K562 (cell line): Measurements from ENCODE around the gene OBSCN. TPM values are rescaled to one million over a fixed set of nuclear protein-coding genes. Genes with fewer than 3 reads are reported as not detected.
A peak's percentile ranks its signal among the peaks of the same experiment; 100 is the strongest.

Source experiments
- ATAC-seq: fragments of 200-7000 bp; cut with Tn5 transposase; 3 replicates; pipeline ENCODE4 v1.9.1; 2020; ENCODE audit warnings: moderate library complexity
- BruUV-seq: library from RNA; stranded (reverse); fragments of 400-500 nt; replicated peaks from 2 replicates; lab custom pipeline; 2021; lab: Mats Ljungman, UMichigan
- CTCF ChIA-PET: fragments of 300-600 bp; formaldehyde crosslinking; extraction: SDS; loops from one replicate; lab custom pipeline; 2021; ENCODE audit warnings: low intra/inter-chr PET ratio; lab: Yijun Ruan, JAX
- POLR2A ChIA-PET: fragments of 300-600, 350-650 bp; sonication (Branson Sonifier 250); formaldehyde crosslinking; extraction: SDS; loops from one replicate; lab custom pipeline; 2021; ENCODE audit warnings: antibody characterized with exemption, inconsistent platforms; lab: Yijun Ruan, JAX
- DNase-seq, 4 experiments: peaks; one replicate each; pipeline versions ENCODE4 v3.0.0 to v3.0.0-alpha.2; 2011 to 2018; ENCODE audit warnings: low spot score in 3 of 4, mixed read lengths in 3 of 4; ENCODE audit errors: extremely low read depth in 1 of 4
- FAIRE-seq: peaks from 2 replicates; lab custom pipeline; 2011; peaks lifted over from hg19 to GRCh38; lab: Jason Lieb, UNC
- H2AFZ ChIP-seq: 2 replicates; pipeline ENCODE4 v1.6.0; 2011; ENCODE audit warnings: low read depth, low read length, control low read depth, inconsistent platforms
- H3K27ac ChIP-seq: fragments of 200-600 bp; 3 replicates; pipeline ENCODE4 v1.8.0; 2011; ENCODE audit warnings: low read depth, mild to moderate bottlenecking, control low read depth, inconsistent platforms, low read length, moderate library complexity, mixed read lengths; ENCODE audit errors: extremely low read depth
- H3K27me3 ChIP-seq, 2 experiments: fragments of 300-600 bp in 1 of 2; 2 replicates in 1 of 2; 3 replicates in 1 of 2; pipeline versions ENCODE4 v1.6.0 to v1.8.0; 2011; ENCODE audit warnings: inconsistent platforms in 2 of 2, low read length in 2 of 2, mild to moderate bottlenecking in 1 of 2, mixed read lengths in 1 of 2, moderate library complexity in 1 of 2; ENCODE audit not compliant: control insufficient read depth in 2 of 2, insufficient read depth in 2 of 2
- H3K36me3 ChIP-seq: fragments of 300-600 bp; 3 replicates; pipeline ENCODE4 v1.8.0; 2011; ENCODE audit warnings: mild to moderate bottlenecking, low read length, inconsistent platforms; ENCODE audit not compliant: control insufficient read depth, insufficient read depth
- H3K4me1 ChIP-seq, 2 experiments: fragments of 200-600 bp in 1 of 2; replicated peaks in 1 of 2; 2 replicates in 1 of 2; 3 replicates in 1 of 2; pipeline versions ENCODE4 v1.5.1 to v1.8.0; 2011; ENCODE audit warnings: inconsistent platforms in 2 of 2, low read length in 2 of 2, mild to moderate bottlenecking in 1 of 2, mixed read lengths in 1 of 2, moderate library complexity in 1 of 2; ENCODE audit not compliant: control insufficient read depth in 2 of 2, insufficient read depth in 2 of 2
- H3K4me2 ChIP-seq: 2 replicates; pipeline ENCODE4 v1.6.1; 2011; ENCODE audit warnings: low read length, control low read depth, inconsistent platforms, mixed read lengths; ENCODE audit not compliant: insufficient read depth
- H3K4me3 ChIP-seq: fragments of 200-600 bp; sonication (generic), shearing (Covaris generic); 2 replicates; pipeline ENCODE4 v1.5.1; 2016; ENCODE audit warnings: control low read depth, inconsistent platforms
- H3K79me2 ChIP-seq: fragments of 200-600 bp; 3 replicates; pipeline ENCODE4 v1.8.0; 2011; ENCODE audit warnings: low read length, inconsistent platforms; ENCODE audit not compliant: control insufficient read depth, insufficient read depth
- H3K9ac ChIP-seq, 2 experiments: 2 replicates each; pipeline versions ENCODE4 v1.6.0 to v1.6.1; 2011; ENCODE audit warnings: low read depth in 2 of 2, low read length in 2 of 2, control low read depth in 1 of 2, inconsistent platforms in 1 of 2, mild to moderate bottlenecking in 1 of 2, mixed read lengths in 1 of 2; ENCODE audit not compliant: insufficient read depth in 1 of 2
- H3K9me1 ChIP-seq: one replicate; pipeline ENCODE4 v1.6.0; 2011; ENCODE audit warnings: inconsistent platforms, mild to moderate bottlenecking, low read length, moderate library complexity; ENCODE audit not compliant: control insufficient read depth, insufficient read depth
- H3K9me3 ChIP-seq: replicated peaks from 2 replicates; pipeline ENCODE4 v1.5.1; 2011; ENCODE audit warnings: low read depth, low read length, inconsistent platforms; ENCODE audit not compliant: control insufficient read depth, insufficient read depth
- H4K20me1 ChIP-seq: replicated peaks from 2 replicates; pipeline ENCODE4 v1.6.1; 2011; ENCODE audit warnings: low read length, inconsistent platforms, mixed read lengths; ENCODE audit not compliant: control insufficient read depth, insufficient read depth
- MCM7 ChIP-seq, 2 experiments: fragments of 450-650 bp; IDR thresholded peaks; 2 replicates each; pipeline ENCODE4 v1.6.1; 2016 to 2018
- NFIC ChIP-seq: fragments of 450-650 bp; IDR thresholded peaks from 2 replicates; pipeline ENCODE4 v1.6.1; 2017; ENCODE audit warnings: mild to moderate bottlenecking, inconsistent platforms
- POLR2H ChIP-seq: IDR thresholded peaks from 2 replicates; pipeline ENCODE4 v1.6.1; 2016; ENCODE audit warnings: missing genetic modification characterization, low read depth, mild to moderate bottlenecking, control low read depth, missing compliant biosample characterization, moderate library complexity
- SMAD3 ChIP-seq: fragments of 450-650 bp; formaldehyde crosslinking; conservative IDR thresholded peaks from 2 replicates; pipeline ENCODE4 v1.4.0; 2020; ENCODE audit warnings: mild to moderate bottlenecking
- ZBTB17 ChIP-seq: fragments of 450-650 bp; formaldehyde crosslinking; IDR thresholded peaks from 2 replicates; pipeline ENCODE4 v1.4.0; 2020; ENCODE audit warnings: mild to moderate bottlenecking
- ZNF3 ChIP-seq: fragments of 250-450 bp; sonication (Bioruptor Pico); IDR thresholded peaks from 2 replicates; pipeline ENCODE4 v1.5.0; 2021; ENCODE audit warnings: mild to moderate bottlenecking, moderate library complexity
- ZNF589 ChIP-seq: fragments of 200-800 bp; sonication (Bioruptor generic); IDR thresholded peaks from 2 replicates; pipeline ENCODE4 v1.6.1; 2016; ENCODE audit warnings: low read depth, missing genetic modification characterization, missing compliant biosample characterization
- WGBS: fragments of 100-300 bp; shearing (Covaris generic); methylation state at CpG from one replicate; pipeline ENCODE4 v1.1.6; 2016; ENCODE audit warnings: low coverage, mixed read lengths; ENCODE audit not compliant: insufficient coverage; ENCODE audit errors: missing lambda C conversion rate; 5-methylcytosine and 5-hydroxymethylcytosine counted together
- in situ Hi-C: fragments of 300-500 bp; cut with MboI; formaldehyde crosslinking; loops from 4 replicates; pipeline ENCODE4 v1.15.0; 2018; ENCODE audit warnings: inconsistent platforms, mixed read lengths
- intact Hi-C: fragments of 100-400 bp; cut with micrococcal nuclease; formaldehyde crosslinking; loops from 2 replicates; pipeline ENCODE4 v1.14.2; 2022
- polyA plus RNA-seq, 8 experiments: library from polyadenylated mRNA; depleted of rRNA in 4 of 8; stranded (reverse) in 5 of 8; unstranded in 3 of 8; fragments of >200 nt; fragmentation: Nextera tagmentation in 2 of 8; fragmentation: Illumina TruSeq in 1 of 8; extraction: Ambion mirVana in 2 of 8; extraction: Trizol in 1 of 8; gene quantifications; 2 replicates each; pipeline versions ENCODE4 v1.2.1 to v1.2.3, GENCODE V29; 2011 to 2014; ENCODE audit warnings: inconsistent platforms in 1 of 8, missing spikeins in 1 of 8
- total RNA-seq, 7 experiments: library from RNA; depleted of rRNA in 6 of 7; stranded (reverse); fragments of >200 nt in 6 of 7; fragmentation: Illumina TruSeq in 2 of 7; extraction: Trizol in 2 of 7; gene quantifications; 2 replicates each; pipeline versions ENCODE4 v1.2.1 to v1.2.3, GENCODE V29; 2011 to 2021; ENCODE audit warnings: low replicate concordance in 1 of 7
- TF ChIP-seq, protein P1 (sequence below): sonication (generic); formaldehyde crosslinking; IDR thresholded peaks from 2 replicates; pipeline ENCODE4 v1.8.1; 2023; ENCODE audit warnings: mild to moderate bottlenecking, missing genetic modification reagents
- TF ChIP-seq, protein P2 (sequence below): fragments of 250-450 bp; sonication (Bioruptor Pico); IDR thresholded peaks from 2 replicates; pipeline ENCODE4 v1.4.0; 2020; ENCODE audit warnings: mild to moderate bottlenecking, moderate library complexity
- TF ChIP-seq, protein P3 (sequence below): fragments of 250-450 bp; sonication (Bioruptor Pico); IDR thresholded peaks from 2 replicates; pipeline ENCODE4 v1.4.0; 2020
- TF ChIP-seq, protein P4 (sequence below): sonication (generic); formaldehyde crosslinking; IDR thresholded peaks from 2 replicates; pipeline ENCODE4 v1.9.0; 2022; ENCODE audit warnings: mild to moderate bottlenecking, missing genetic modification reagents

OBSCN gene
- total and polyA plus RNA-seq, 9 of the 15 experiments (the other 6 are each of a cell fraction or from before 2014, with no cell fraction given): 0.18 to 19.7 (median 3.6) TPM

DNA sequence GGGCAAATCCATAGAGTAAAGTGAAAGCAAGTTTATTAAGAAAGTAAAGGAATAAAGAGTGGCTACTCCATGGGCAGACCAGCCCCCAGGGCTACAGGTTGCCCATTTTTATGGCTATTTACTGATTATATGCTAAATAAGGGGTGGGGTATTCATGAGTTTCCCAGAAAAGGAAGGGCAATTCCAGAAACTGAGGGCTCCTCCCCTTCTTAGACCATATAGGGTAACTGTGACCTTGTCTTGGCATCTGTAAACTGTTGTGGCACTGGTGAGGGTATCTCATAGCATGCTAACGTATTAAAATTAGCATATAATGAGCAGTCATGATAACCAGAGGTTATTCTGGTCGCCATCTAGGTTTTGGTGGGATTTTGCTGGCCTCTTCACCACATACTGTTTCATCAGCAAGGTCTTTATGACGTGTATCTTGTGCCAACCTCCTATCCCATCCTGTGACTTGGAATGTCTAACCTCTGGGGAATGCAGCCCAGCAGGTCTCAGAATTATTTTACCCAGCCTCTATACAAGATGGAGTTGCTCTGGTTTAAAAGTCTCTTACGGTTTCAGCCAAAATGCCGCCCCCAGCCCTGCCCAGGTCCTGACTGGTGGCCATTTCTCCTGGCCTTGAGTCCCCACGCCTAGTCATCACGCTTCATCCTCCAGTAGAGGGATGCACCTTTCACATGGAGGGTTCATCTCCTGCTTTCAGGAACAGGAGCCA, 209.8 kb downstream of the OBSCN start:
- no peak overlapping the region for H3K4me3 ChIP-seq
- H3K4me2 ChIP-seq: no peak overlapping the region
- TF ChIP-seq NFIC: no peak
- TF ChIP-seq, protein P1, sequence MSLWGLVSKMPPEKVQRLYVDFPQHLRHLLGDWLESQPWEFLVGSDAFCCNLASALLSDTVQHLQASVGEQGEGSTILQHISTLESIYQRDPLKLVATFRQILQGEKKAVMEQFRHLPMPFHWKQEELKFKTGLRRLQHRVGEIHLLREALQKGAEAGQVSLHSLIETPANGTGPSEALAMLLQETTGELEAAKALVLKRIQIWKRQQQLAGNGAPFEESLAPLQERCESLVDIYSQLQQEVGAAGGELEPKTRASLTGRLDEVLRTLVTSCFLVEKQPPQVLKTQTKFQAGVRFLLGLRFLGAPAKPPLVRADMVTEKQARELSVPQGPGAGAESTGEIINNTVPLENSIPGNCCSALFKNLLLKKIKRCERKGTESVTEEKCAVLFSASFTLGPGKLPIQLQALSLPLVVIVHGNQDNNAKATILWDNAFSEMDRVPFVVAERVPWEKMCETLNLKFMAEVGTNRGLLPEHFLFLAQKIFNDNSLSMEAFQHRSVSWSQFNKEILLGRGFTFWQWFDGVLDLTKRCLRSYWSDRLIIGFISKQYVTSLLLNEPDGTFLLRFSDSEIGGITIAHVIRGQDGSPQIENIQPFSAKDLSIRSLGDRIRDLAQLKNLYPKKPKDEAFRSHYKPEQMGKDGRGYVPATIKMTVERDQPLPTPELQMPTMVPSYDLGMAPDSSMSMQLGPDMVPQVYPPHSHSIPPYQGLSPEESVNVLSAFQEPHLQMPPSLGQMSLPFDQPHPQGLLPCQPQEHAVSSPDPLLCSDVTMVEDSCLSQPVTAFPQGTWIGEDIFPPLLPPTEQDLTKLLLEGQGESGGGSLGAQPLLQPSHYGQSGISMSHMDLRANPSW (CRISPR knock-in tag): no peak
- TF ChIP-seq, protein P2, sequence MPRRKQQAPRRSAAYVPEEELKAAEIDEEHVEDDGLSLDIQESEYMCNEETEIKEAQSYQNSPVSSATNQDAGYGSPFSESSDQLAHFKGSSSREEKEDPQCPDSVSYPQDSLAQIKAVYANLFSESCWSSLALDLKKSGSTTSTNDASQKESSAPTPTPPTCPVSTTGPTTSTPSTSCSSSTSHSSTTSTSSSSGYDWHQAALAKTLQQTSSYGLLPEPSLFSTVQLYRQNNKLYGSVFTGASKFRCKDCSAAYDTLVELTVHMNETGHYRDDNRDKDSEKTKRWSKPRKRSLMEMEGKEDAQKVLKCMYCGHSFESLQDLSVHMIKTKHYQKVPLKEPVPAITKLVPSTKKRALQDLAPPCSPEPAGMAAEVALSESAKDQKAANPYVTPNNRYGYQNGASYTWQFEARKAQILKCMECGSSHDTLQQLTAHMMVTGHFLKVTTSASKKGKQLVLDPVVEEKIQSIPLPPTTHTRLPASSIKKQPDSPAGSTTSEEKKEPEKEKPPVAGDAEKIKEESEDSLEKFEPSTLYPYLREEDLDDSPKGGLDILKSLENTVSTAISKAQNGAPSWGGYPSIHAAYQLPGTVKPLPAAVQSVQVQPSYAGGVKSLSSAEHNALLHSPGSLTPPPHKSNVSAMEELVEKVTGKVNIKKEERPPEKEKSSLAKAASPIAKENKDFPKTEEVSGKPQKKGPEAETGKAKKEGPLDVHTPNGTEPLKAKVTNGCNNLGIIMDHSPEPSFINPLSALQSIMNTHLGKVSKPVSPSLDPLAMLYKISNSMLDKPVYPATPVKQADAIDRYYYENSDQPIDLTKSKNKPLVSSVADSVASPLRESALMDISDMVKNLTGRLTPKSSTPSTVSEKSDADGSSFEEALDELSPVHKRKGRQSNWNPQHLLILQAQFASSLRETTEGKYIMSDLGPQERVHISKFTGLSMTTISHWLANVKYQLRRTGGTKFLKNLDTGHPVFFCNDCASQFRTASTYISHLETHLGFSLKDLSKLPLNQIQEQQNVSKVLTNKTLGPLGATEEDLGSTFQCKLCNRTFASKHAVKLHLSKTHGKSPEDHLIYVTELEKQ (CRISPR knock-in tag): 0 out of 2 replicates have a peak, but pooled peaks have one; percentile 56
- no peak for TF ChIP-seq ZNF3 (CRISPR knock-in tag)
- 0 out of 2 replicates have a peak, but pooled peaks have one; percentile 49 for TF ChIP-seq ZBTB17 (CRISPR knock-in tag)
- TF ChIP-seq MCM7 (IDR thresholded peaks at IDR 0.05): no peak
- 0 out of 2 replicates have a peak, but pooled peaks have one; percentile 19 for TF ChIP-seq SMAD3 (CRISPR knock-in tag)
- 0 out of 2 replicates have a peak, but pooled peaks have one; percentile 29 for TF ChIP-seq ZNF589 (CRISPR knock-in tag)
- TF ChIP-seq, protein P3, sequence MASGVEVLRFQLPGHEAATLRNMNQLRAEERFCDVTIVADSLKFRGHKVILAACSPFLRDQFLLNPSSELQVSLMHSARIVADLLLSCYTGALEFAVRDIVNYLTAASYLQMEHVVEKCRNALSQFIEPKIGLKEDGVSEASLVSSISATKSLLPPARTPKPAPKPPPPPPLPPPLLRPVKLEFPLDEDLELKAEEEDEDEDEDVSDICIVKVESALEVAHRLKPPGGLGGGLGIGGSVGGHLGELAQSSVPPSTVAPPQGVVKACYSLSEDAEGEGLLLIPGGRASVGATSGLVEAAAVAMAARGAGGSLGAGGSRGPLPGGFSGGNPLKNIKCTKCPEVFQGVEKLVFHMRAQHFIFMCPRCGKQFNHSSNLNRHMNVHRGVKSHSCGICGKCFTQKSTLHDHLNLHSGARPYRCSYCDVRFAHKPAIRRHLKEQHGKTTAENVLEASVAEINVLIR (CRISPR knock-in tag): 0 out of 2 replicates have a peak, but pooled peaks have one; percentile 8
- TF ChIP-seq, protein P4, sequence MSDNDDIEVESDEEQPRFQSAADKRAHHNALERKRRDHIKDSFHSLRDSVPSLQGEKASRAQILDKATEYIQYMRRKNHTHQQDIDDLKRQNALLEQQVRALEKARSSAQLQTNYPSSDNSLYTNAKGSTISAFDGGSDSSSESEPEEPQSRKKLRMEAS: no peak
- TF ChIP-seq POLR2H (tag): no peak

More for the DNA sequence above, 209.8 kb downstream of the OBSCN start:
- peaks cover 40 to 44% of the 10 kb centered on the region in 2 experiments for H3K4me1 ChIP-seq
- no peaks in the 10 kb centered on the region for H3K27me3 ChIP-seq
- H2AFZ ChIP-seq: peak overlapping the region; percentile 40; the same call in 1 of the 2 replicates
- WGBS: 66% methylated on average over 7 of the region's 7 CpGs
- no TSS peak for BruUV-seq
- FAIRE-seq: no peak
- H3K36me3 ChIP-seq: no peaks in the 10 kb centered on the region
- ChIA-PET POLR2A (interaction anchor here (1.3 kb wide), 1 partner anchor 40 kb away, joined by 3 read pairs; a partner anchor contains a TSS), CTCF (no interaction called here)
- in situ Hi-C loops: no loop called here
- peak in 1 of 4 experiments; percentile 50 for DNase-seq
- H3K9me1 ChIP-seq: no peaks in the 10 kb centered on the region
- no peaks in the 10 kb centered on the region for H4K20me1 ChIP-seq
- peak overlapping the region in 1 of 2 experiments; percentile 66; a peak in 1 of 4 replicates for H3K9ac ChIP-seq
- peaks cover 2% of the 10 kb centered on the region for H3K9me3 ChIP-seq
- 0 out of 3 replicates have a peak overlapping the region, but pooled peaks have one; percentile 3 for H3K27ac ChIP-seq
- intact Hi-C loops: no loop called here
- no peaks in the 10 kb centered on the region for H3K79me2 ChIP-seq
- ATAC-seq: peak; percentile 39; the same call in 2 of the 3 replicates
